Omental fat pad (tissue), 4 donors: ENCODE results near the gene NTNG2. TPM values are rescaled to one million over a fixed set of nuclear protein-coding genes. Genes with fewer than 3 reads are reported as not detected.

Source experiments
- ATAC-seq: fragments of 150-250 bp; one replicate; pipeline ENCODE4 v1.9.1; 2016; ENCODE audit warnings: mild to moderate bottlenecking, moderate library complexity; ENCODE audit not compliant: low FRiP score
- DNase-seq: peaks from one replicate; pipeline ENCODE4 v3.0.0-alpha.2; 2019; ENCODE audit warnings: low spot score
- total RNA-seq, 4 donors: library from RNA; depleted of rRNA; stranded (reverse); fragments of >200 nt; gene quantifications; one replicate each; pipeline ENCODE4 v1.1.0, GENCODE V29; 2016
- TF ChIP-seq, protein P1 (sequence below), 3 donors: fragments of 450-650 bp; IDR thresholded peaks; one replicate each; pipeline ENCODE4 v1.5.1; 2016 to 2017; ENCODE audit warnings: antibody characterized with exemption in 3 of 3, mild to moderate bottlenecking in 3 of 3, moderate library complexity in 2 of 3

Gene NTNG2
- total RNA-seq, 4 donors from 2014 or later = 1.8 to 4.2 (median 2.9) TPM

DNA sequence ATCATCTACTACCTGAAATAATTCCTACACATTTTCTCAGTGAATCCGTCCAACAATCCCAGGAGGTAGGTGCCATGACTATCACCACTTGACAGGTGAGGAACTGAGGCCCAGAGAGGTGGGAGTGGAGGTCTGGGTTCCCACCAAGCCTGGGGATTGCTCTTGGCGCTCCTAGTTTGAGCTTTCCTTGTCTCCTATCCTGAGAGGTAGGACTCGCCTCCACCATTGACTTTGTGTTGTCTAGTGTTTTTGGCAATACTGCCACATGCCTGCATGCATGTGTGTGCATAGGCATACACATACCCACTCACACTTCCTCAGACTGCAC is 6.3 kb upstream of the NTNG2 start:
- ATAC-seq = no peak
- TF ChIP-seq, protein P1, sequence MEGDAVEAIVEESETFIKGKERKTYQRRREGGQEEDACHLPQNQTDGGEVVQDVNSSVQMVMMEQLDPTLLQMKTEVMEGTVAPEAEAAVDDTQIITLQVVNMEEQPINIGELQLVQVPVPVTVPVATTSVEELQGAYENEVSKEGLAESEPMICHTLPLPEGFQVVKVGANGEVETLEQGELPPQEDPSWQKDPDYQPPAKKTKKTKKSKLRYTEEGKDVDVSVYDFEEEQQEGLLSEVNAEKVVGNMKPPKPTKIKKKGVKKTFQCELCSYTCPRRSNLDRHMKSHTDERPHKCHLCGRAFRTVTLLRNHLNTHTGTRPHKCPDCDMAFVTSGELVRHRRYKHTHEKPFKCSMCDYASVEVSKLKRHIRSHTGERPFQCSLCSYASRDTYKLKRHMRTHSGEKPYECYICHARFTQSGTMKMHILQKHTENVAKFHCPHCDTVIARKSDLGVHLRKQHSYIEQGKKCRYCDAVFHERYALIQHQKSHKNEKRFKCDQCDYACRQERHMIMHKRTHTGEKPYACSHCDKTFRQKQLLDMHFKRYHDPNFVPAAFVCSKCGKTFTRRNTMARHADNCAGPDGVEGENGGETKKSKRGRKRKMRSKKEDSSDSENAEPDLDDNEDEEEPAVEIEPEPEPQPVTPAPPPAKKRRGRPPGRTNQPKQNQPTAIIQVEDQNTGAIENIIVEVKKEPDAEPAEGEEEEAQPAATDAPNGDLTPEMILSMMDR (IDR thresholded peaks at IDR 0.05) = no peak
- no peak for DNase-seq

DNA sequence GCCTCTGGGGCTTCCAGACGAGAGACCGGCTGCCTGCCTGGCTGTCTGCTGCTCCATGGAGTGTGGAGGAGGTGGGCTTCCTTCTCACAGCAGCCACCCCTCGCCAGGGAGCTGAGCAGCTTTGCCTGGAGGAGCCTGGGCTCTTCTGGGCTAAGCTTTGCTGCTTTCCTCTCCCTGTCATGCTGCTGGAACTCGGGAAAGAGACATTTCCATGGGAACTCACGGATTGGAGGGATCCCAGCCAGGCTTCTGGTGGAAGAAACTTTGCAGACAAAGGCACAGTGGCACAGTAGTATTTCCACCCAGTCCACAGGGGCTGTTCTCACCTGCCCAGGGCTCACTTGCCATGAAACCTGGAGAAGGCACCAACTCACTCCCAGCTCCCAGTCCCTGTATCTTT is 5.6 kb upstream of the NTNG2 start:
- no peak for ATAC-seq
- no peak for DNase-seq

DNA sequence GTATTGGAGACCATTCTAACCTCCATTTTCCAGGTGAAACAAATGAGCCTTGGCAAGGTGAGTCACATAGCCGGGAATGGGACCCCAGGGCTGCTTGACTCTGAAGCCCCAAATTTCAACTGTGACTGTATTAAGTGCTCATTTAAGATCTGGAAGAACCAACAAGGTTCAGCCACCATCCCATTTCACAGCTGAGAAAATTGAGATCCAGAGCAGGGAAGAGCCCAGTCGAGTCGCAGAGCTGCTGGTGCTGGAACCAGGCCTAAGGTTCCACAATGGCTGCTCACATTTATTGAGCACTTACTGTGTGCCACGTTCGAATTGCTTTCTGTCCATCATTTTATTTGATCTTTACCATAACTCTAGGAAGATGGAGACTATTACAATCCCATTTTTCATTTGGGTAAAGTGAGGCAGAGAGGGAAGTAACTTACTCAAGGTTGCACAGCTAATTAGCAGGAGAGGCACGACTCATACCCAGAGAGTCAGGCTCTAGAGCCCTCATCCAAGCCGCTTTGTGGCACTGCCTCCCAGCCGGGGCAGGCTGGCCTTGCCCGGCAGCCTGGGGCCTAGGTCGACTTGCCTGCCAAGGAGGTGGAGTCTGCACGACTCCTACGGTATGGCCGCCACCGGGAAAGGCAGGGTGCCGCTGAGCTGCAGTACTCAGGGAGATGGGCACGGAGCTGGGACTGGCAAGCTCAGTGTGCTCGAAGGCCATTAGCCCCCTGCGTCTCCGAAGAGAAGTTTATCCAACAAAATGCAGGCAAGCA is 4.3 kb upstream of the NTNG2 start:
- TF ChIP-seq, protein P1 (IDR thresholded peaks at IDR 0.05) = no peak
- DNase-seq (no peak), ATAC-seq (no peak)

More for the DNA sequence above, 5.6 kb upstream of the NTNG2 start:
- TF ChIP-seq, protein P1 (IDR thresholded peaks at IDR 0.05) = no peak

DNA sequence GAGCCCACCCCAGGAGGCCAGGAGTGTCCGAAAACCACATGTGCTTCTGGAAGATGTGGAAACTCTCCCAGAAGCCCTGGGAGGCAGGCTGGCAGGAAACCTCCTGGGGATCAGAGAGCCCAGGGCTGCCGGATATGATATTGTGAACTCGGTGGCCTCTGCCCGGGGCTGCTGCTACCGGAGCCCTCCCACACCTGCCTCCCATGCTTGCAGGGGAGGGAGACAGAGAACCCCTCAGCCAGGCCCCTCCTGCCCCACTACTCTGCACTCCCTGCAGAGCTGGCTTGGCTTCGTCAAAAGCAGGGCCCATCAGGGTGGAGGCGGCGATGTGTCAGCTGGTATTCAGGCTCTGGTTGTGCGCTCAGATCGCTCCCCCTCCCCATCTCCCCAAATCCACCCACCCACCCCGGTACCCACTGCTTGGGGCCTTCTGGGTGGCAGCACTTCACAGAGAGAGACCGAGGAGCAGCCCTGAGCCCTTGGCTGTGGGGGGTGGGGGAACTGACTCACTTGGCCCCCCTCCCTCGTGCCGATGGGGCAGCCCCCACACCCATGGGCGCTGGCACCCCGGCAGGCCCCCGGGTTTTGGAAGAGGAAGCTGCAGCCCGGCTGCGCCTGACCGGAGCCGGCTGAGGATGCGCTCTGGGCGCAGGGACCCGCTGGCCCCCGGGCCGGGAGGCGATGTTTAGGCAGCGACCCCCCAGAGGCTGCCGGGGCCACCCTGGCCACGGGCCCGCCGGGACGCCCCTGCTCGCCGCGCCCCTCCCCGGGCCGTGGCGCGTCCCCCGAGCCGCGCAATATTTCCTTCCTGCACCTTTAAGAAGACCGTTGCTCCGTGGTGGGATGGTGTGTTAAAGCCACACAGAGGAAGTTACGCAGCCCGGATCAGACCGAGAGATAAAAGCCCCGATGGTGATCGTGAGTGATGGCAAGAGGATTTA is 786 bp upstream of the NTNG2 start:
- TF ChIP-seq, protein P1 (IDR thresholded peaks at IDR 0.05) = no peak
- ATAC-seq = no peak
- no peak for DNase-seq

DNA sequence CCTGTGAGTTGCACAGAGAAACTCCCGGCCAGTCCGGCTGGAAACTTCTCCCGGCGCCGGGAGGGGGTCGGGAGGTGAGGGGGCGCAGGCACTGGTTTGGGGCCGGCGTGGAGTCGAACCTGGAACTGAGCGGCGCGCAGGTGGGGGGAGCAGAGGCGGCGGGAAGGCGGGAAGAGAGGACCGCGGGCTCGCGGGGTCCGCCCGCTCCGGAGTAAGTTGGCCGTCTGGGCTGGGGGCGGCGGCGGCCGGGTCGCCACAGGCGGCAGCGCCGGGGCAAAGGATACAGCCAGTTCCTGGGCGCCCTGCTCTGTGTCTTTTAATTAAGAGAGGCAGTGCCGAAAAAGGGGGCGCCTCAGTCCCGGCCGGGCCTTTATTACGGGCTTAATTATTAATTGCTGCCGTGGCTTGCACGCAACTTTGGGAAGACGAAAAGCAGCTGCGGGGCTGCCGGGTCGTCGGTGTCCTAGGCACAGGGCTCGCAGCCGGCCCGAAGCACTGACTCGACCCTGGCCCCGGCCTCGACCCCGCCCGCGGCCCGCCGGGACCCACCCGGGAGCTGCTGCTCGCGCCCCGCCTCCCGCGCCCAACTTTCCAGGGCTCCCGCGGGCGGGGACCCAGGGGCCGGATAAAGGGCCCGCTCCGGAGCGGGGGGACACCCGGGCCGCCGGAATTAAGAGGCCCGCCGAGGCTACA is 1.1 kb downstream of the NTNG2 start:
- peak; percentile 15 for ATAC-seq

DNA sequence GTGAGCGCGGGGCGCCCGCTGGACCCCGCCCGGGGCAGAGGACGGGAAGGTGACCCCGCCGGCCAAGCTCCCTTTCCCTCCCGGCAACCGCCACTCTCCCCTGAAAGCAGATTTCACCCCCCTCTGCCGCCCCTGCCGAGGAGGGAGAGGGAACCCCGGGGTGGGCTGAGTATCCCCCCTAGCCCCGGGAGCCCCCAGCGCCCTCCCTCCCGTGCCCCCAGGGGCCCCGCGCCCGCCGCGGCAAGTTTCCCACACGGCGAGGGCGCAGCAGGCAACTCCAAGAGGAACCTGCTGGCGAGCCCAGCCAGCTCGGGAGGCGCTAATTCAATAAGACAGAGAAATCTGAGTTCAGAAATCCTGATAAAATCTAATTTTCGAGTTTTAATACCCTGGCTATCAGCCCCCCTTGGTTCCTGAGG is 1.6 kb downstream of the NTNG2 start:
- no peak for ATAC-seq
- TF ChIP-seq, protein P1 (IDR thresholded peaks at IDR 0.05) = no peak
- no peak for DNase-seq

More for the DNA sequence above, 1.1 kb downstream of the NTNG2 start:
- TF ChIP-seq, protein P1 (IDR thresholded peaks at IDR 0.05) = no peak
- DNase-seq = no peak
